Measurements from ENCODE around the gene CDK7. TPM values are rescaled to one million over a fixed set of nuclear protein-coding genes. Genes with fewer than 3 reads are reported as not detected.
A peak's percentile ranks its signal among the peaks of the same experiment; 100 is the strongest.
"Not testable (repeated sequence)": the region's sequence is repeated elsewhere in the genome, so short reads cannot be mapped to it uniquely, and the experiment has no call there.

The CDK7 gene
- total RNA-seq = 21.6 TPM

- peak; percentile 97 for DNase-seq
Measured at GRCh38 chr5:69234457-69235268, at the start of gene CDK7. Gene CDK7, plus strand, starts transcription at chr5:69234886. Its CDS starts 90 bp downstream, at chr5:69234976.

- no peak for DNase-seq
Measured at GRCh38 chr5:69187342-69187741, 47.3 kb upstream of the CDK7 start.

- DNase-seq = no peak
Measured at GRCh38 chr5:69188811-69189161, 45.9 kb upstream of the CDK7 start.

- peak; percentile 97 for DNase-seq
Measured at GRCh38 chr5:69189162-69190086, 45.3 kb upstream of the CDK7 start, which contains the start of gene CENPH. Gene CENPH, plus strand, starts transcription at chr5:69189583. Its CDS starts 52 bp downstream, at chr5:69189635.

GRCh38 chr5:69202497-69202896, 32.2 kb upstream of the CDK7 start:
- DNase-seq = no peak

DNA sequence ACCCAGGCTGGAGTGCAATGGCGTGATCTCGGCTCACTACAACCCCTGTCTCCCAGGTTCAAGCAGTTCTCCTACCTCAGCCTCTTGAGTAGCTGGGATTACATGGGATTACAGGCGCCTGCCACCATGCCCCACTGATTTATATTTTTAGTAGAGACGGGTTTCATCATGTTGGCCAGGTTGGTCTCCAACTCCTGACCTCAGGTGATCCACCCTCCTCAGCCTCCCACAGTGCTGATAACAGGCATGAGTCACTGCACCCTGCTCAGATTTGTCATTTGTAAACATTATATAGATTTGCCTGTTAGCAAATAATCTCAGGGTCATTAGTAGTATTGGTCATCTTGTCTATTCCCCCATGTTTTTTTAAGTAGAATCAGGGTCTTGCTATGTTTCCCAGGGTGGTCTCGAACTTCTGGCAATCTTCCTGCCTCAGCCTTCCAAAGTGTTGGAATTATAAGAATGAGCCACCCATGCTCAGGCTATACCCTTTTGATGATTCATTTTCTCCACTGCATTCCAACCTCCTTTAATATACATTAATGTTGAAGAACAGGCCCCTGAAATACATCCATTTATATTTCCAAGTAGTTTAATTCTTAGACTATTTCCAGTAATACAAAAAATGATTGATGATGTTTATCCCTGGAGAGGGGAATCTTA, 28.0 kb upstream of the CDK7 start:
- no peak for DNase-seq

- DNase-seq = no peak
Measured at GRCh38 chr5:69209602-69210001, 25.1 kb upstream of the CDK7 start.

GRCh38 chr5:69211200-69211599, 23.5 kb upstream of the CDK7 start:
- no peak for DNase-seq

- no peak for DNase-seq
Measured at GRCh38 chr5:69212022-69212421, 22.7 kb upstream of the CDK7 start.

DNA sequence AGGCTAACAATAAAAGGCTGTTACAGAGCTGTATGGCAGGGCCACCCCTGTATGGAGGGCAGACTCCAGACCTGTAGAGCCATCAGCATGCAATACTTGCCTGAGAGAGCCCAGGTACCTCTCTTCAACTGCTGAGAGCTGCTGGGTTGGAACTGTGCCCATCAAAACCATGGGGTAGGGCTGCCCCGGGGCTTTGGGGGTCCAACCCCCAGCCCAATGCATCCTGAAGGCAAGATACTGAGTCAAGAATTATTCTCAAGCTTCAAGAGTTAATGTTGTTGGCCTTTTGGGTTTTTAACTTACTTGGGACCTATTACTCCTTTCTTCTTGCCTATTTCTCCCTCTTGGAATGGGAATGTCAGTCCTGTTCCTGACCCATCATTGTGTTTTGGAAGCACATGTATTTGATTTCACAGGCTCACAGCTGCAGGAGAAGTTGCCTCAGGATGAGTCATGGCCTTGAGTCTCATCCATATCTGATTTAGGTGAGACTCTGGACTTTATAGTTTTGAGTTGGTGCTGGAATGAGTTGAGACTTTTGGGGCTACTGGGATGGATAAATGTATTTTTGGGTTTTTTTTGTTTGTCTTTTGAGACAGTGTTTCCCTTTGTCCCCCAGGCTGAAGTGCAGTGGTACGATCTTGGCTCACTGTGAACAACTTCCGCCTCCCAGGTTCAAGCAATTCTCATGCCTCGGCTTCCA, 21.0 kb upstream of the CDK7 start:
- DNase-seq = no peak

- DNase-seq = no peak
Measured at GRCh38 chr5:69217151-69217511, 17.6 kb upstream of the CDK7 start.

GRCh38 chr5:69217548-69218526, 16.8 kb upstream of the CDK7 start:
- DNase-seq = peak; percentile 98

- no peak for DNase-seq
Measured at GRCh38 chr5:69219939-69220338, 14.7 kb upstream of the CDK7 start.

GRCh38 chr5:69220371-69220770, 14.3 kb upstream of the CDK7 start:
- not testable (repeated sequence) for DNase-seq

- DNase-seq = not testable (repeated sequence)
Measured at GRCh38 chr5:69220833-69221232, 13.9 kb upstream of the CDK7 start.

DNA sequence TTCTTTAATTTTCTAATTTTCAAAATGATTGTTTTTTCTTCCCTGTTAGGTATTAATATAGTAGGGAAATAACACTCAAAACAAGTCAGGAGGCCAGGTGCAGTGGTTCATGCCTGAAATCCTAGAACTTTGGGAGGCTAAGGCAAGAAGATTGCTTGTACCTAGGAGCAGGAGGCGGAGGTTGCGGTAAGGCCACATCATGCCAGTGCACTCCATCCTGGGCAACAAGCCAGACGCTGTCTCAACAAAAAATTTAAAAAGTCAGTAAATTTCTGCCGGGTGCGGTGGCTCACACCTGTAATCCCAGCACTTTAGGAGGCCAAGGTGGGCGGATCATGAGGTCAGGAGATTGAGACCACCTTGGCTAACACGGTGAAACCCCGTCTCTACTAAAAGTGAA, 10.2 kb upstream of the CDK7 start:
- DNase-seq = no peak

DNA sequence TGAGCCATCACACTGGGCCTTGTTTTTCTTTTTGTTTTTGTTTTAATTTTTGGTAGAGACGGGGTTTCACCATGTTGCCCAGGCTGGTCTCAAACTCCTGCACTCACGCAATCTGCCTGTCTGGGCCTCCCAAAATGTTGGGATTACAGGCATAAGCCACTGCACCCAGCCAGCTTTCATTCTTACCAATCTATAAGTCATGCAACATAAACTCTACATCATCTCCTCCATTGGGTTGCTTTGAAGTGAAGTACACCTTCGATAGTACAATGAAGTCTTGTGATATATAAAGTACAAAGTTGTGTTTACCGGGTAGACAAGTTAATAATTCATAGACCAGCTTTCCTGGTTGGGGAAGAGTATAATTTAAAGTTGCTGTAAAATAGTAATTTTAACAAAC, 8.8 kb upstream of the CDK7 start:
- DNase-seq = no peak

- DNase-seq = no peak
Measured at GRCh38 chr5:69230181-69230580, 4.5 kb upstream of the CDK7 start.

DNA sequence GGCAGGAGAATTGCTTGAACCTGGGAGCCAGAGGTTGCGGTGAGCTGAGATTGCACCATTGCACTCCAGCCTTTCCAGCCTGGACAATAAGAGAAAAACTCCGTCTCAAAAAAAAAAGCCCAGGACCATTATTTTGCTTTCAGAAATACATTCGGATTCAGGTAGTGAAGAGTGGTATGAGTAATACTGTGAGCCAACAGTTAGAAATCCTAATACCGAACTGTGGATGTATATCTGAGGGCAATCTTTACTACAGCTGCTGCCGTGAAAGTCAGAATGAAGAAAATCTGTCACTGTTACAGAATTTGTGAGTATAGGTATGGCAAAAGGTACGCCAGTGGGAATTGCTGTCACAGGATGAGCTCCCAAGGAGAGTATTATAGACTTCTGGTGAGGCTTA, 3.4 kb upstream of the CDK7 start:
- no peak for DNase-seq

GRCh38 chr5:69231851-69232250, 2.8 kb upstream of the CDK7 start:
- no peak for DNase-seq

- not testable (repeated sequence) for DNase-seq
Measured at GRCh38 chr5:69236733-69237132, 2.0 kb downstream of the CDK7 start.

Measured in tongue (tissue), 2 donors.